Measurements from ENCODE around the gene TCN1. TPM values are rescaled to one million over a fixed set of nuclear protein-coding genes. Genes with fewer than 3 reads are reported as not detected.
"Not testable (repeated sequence)": the region's sequence is repeated elsewhere in the genome, so short reads cannot be mapped to it uniquely, and the experiment has no call there.

TCN1 gene
- total RNA-seq, result not detected

- no peaks in the 10 kb centered on the region for H3K9me3 Mint-ChIP-seq
- H3K36me3 Mint-ChIP-seq (ENCODE audit: low read depth), result no peaks in the 10 kb centered on the region
- ChIA-PET CTCF (interaction anchor here (0.5 to 0.6 kb wide), 2 partner anchors 137 to 1291 kb away, joined by 3 to 4 read pairs; partner anchors contain the start of gene LPXN), POLR2A (no interaction called here)
- no peaks in the 10 kb centered on the region for H3K4me1 Mint-ChIP-seq
- H3K27ac Mint-ChIP-seq, result no peak within 1 kb of the TSS
- no peak within 1 kb of the TSS for H3K4me3 Mint-ChIP-seq
- peaks cover 20% of the 10 kb centered on the region for H3K27me3 Mint-ChIP-seq
- no peak for DNase-seq
Observed at GRCh38 chr11:59866397-59866796, at the start of gene TCN1. Gene TCN1 (minus strand): TSS chr11:59866487. CDS start chr11:59866470, 17 bp downstream.

GRCh38 chr11:59903569-59903968 lies 37.3 kb upstream of the TCN1 start:
- H3K27me3 Mint-ChIP-seq; POLR2A ChIA-PET; H3K4me1 Mint-ChIP-seq; H3K27ac Mint-ChIP-seq; H3K4me3 Mint-ChIP-seq; H3K9me3 Mint-ChIP-seq; H3K36me3 Mint-ChIP-seq (ENCODE audit: low read depth); CTCF ChIA-PET; DNase-seq: not testable (repeated sequence)

- no peak for DNase-seq
- Mint-ChIP-seq H3K9me3 (peaks cover 8% of the 10 kb centered on the region), H3K27ac (no peak overlapping the region), H3K4me1 (no peaks in the 10 kb centered on the region), H3K4me3 (no peak overlapping the region), H3K36me3 (ENCODE audit: low read depth) (no peaks in the 10 kb centered on the region), H3K27me3 (peaks cover 6% of the 10 kb centered on the region)
- ChIA-PET CTCF (interaction anchor here (0.6 to 1.4 kb wide), 2 partner anchors 17 to 155 kb away, joined by 3 read pairs; no protein-coding TSS in a partner anchor), POLR2A (no interaction called here)
Observed at GRCh38 chr11:59901306-59901705, 35.0 kb upstream of the TCN1 start.

- Mint-ChIP-seq H3K36me3 (ENCODE audit: low read depth) (no peaks in the 10 kb centered on the region), H3K27ac (no peak overlapping the region), H3K27me3 (peaks cover 3% of the 10 kb centered on the region), H3K9me3 (peaks cover 7% of the 10 kb centered on the region), H3K4me1 (no peaks in the 10 kb centered on the region), H3K4me3 (no peak overlapping the region)
- ChIA-PET CTCF (interaction anchor here (0.6 kb wide), 1 partner anchor 28 kb away, joined by 4 read pairs; no protein-coding TSS in a partner anchor), POLR2A (no interaction called here)
- no peak for DNase-seq
Observed at GRCh38 chr11:59900366-59901126, 34.3 kb upstream of the TCN1 start.

GRCh38 chr11:59899532-59899931 lies 33.2 kb upstream of the TCN1 start:
- POLR2A ChIA-PET, result no interaction called here

GRCh38 chr11:59898650-59899049 lies 32.4 kb upstream of the TCN1 start:
- Mint-ChIP-seq H3K4me1 (no peaks in the 10 kb centered on the region), H3K9me3 (peaks cover 4% of the 10 kb centered on the region), H3K27ac (no peak overlapping the region), H3K36me3 (ENCODE audit: low read depth) (no peaks in the 10 kb centered on the region), H3K4me3 (no peak overlapping the region), H3K27me3 (peaks cover 4% of the 10 kb centered on the region)
- ChIA-PET CTCF (no interaction called here), POLR2A (no interaction called here)
- DNase-seq, result no peak

More at GRCh38 chr11:59899532-59899931, 33.2 kb upstream of the TCN1 start:
- Mint-ChIP-seq H3K36me3 (ENCODE audit: low read depth) (no peaks in the 10 kb centered on the region), H3K9me3 (peaks cover 4% of the 10 kb centered on the region), H3K4me3 (no peak overlapping the region), H3K27me3 (peaks cover 4% of the 10 kb centered on the region), H3K27ac (no peak overlapping the region), H3K4me1 (no peaks in the 10 kb centered on the region)
- no peak for DNase-seq
- CTCF ChIA-PET, result no interaction called here

GRCh38 chr11:59898046-59898445 lies 31.8 kb upstream of the TCN1 start:
- H3K27ac Mint-ChIP-seq, result no peak overlapping the region
- no peak for DNase-seq
- no peak overlapping the region for H3K4me3 Mint-ChIP-seq
- H3K4me1 Mint-ChIP-seq, result no peaks in the 10 kb centered on the region
- ChIA-PET POLR2A (no interaction called here), CTCF (no interaction called here)
- no peaks in the 10 kb centered on the region for H3K36me3 Mint-ChIP-seq (ENCODE audit: low read depth)
- H3K27me3 Mint-ChIP-seq, result peaks cover 4% of the 10 kb centered on the region
- peaks cover 4% of the 10 kb centered on the region for H3K9me3 Mint-ChIP-seq

GRCh38 chr11:59894616-59895015 lies 28.3 kb upstream of the TCN1 start:
- Mint-ChIP-seq H3K27ac (no peak overlapping the region), H3K4me3 (no peak overlapping the region), H3K36me3 (ENCODE audit: low read depth) (no peaks in the 10 kb centered on the region), H3K27me3 (peaks cover 4% of the 10 kb centered on the region), H3K4me1 (no peaks in the 10 kb centered on the region), H3K9me3 (peaks cover 11% of the 10 kb centered on the region)
- DNase-seq, result no peak
- ChIA-PET POLR2A (no interaction called here), CTCF (no interaction called here)

- Mint-ChIP-seq H3K27ac (no peak overlapping the region), H3K36me3 (ENCODE audit: low read depth) (no peaks in the 10 kb centered on the region), H3K27me3 (peaks cover 4% of the 10 kb centered on the region), H3K4me1 (no peaks in the 10 kb centered on the region), H3K9me3 (peaks cover 21% of the 10 kb centered on the region), H3K4me3 (no peak overlapping the region)
- CTCF ChIA-PET, result interaction anchor here (1.0 kb wide), 1 partner anchor 12 kb away, joined by 3 read pairs; no protein-coding TSS in a partner anchor
- DNase-seq, result no peak
- POLR2A ChIA-PET, result no interaction called here
Observed at GRCh38 chr11:59891781-59892181, 25.5 kb upstream of the TCN1 start.

GRCh38 chr11:59887156-59887555 lies 20.9 kb upstream of the TCN1 start:
- DNase-seq; H3K27ac Mint-ChIP-seq; H3K4me3 Mint-ChIP-seq; POLR2A ChIA-PET; H3K4me1 Mint-ChIP-seq; H3K27me3 Mint-ChIP-seq; H3K36me3 Mint-ChIP-seq (ENCODE audit: low read depth): not testable (repeated sequence)
- peaks cover 22% of the 10 kb centered on the region for H3K9me3 Mint-ChIP-seq
- CTCF ChIA-PET, result interaction anchor here (1.2 kb wide), 1 partner anchor 15 kb away, joined by 3 read pairs; no protein-coding TSS in a partner anchor

GRCh38 chr11:59883597-59883996 lies 17.3 kb upstream of the TCN1 start:
- POLR2A ChIA-PET, result no interaction called here
- no peaks in the 10 kb centered on the region for H3K36me3 Mint-ChIP-seq (ENCODE audit: low read depth)
- no peak overlapping the region for H3K27ac Mint-ChIP-seq
- H3K4me3 Mint-ChIP-seq, result no peak overlapping the region
- CTCF ChIA-PET, result interaction anchor here (1.2 kb wide), 1 partner anchor 39 kb away, joined by 3 read pairs; the partner anchor contains the start of gene CBLIF
- DNase-seq, result no peak
- H3K4me1 Mint-ChIP-seq, result no peaks in the 10 kb centered on the region
- H3K27me3 Mint-ChIP-seq, result peaks cover 14% of the 10 kb centered on the region
- peaks cover 6% of the 10 kb centered on the region for H3K9me3 Mint-ChIP-seq

GRCh38 chr11:59879567-59879966 lies 13.3 kb upstream of the TCN1 start:
- no peak overlapping the region for H3K4me3 Mint-ChIP-seq
- DNase-seq, result no peak
- no peak overlapping the region for H3K27ac Mint-ChIP-seq
- H3K9me3 Mint-ChIP-seq, result no peaks in the 10 kb centered on the region
- POLR2A ChIA-PET, result no interaction called here
- H3K4me1 Mint-ChIP-seq, result no peaks in the 10 kb centered on the region
- no peaks in the 10 kb centered on the region for H3K36me3 Mint-ChIP-seq (ENCODE audit: low read depth)
- CTCF ChIA-PET, result interaction anchor here (0.6 to 1.6 kb wide), 3 partner anchors 13 to 562 kb away, joined by 3 to 6 read pairs (median 3); partner anchors contain the start of gene CBLIF
- peaks cover 14% of the 10 kb centered on the region for H3K27me3 Mint-ChIP-seq

- POLR2A ChIA-PET, result no interaction called here
- Mint-ChIP-seq H3K36me3 (ENCODE audit: low read depth) (no peaks in the 10 kb centered on the region), H3K9me3 (no peaks in the 10 kb centered on the region), H3K4me1 (no peaks in the 10 kb centered on the region), H3K27me3 (peaks cover 15% of the 10 kb centered on the region), H3K27ac (no peak within 1 kb of the TSS), H3K4me3 (no peak within 1 kb of the TSS)
- CTCF ChIA-PET, result no interaction called here
- DNase-seq, result no peak
Observed at GRCh38 chr11:59878575-59878974, 12.3 kb upstream of the TCN1 start, which contains the start of gene OOSP3. Gene OOSP3 (plus strand): TSS chr11:59878782. CDS start chr11:59878809, 27 bp downstream.
